K562 (cell line): ENCODE measurements around the gene SPTBN2. TPM values are rescaled to one million over a fixed set of nuclear protein-coding genes. Genes with fewer than 3 reads are reported as not detected.
A peak's percentile ranks its signal among the peaks of the same experiment; 100 is the strongest.

Experiments used
- BCOR ChIP-seq: fragments of 450-650 bp; IDR thresholded peaks from 2 replicates; pipeline ENCODE4 v1.6.1; 2016
- BRD9 ChIP-seq: fragments of 450-650 bp; IDR thresholded peaks from 2 replicates; pipeline ENCODE4 v1.6.1; 2018; ENCODE audit warnings: low read depth; ENCODE audit not compliant: partially characterized antibody
- CTBP1 ChIP-seq: fragments of 450-650 bp; IDR thresholded peaks from 2 replicates; pipeline ENCODE4 v1.6.1; 2016; ENCODE audit warnings: borderline replicate concordance
- HEY1 ChIP-seq: fragments of 250-450 bp; sonication (Bioruptor Pico); IDR thresholded peaks from 2 replicates; pipeline ENCODE4 v1.5.0; 2020; ENCODE audit warnings: mild to moderate bottlenecking, moderate library complexity, borderline replicate concordance
- HNRNPUL1 ChIP-seq: fragments of 200-400 bp; formaldehyde crosslinking; IDR thresholded peaks from 2 replicates; pipeline ENCODE4 v1.6.1; 2017; ENCODE audit warnings: low read length
- MCM3 ChIP-seq: fragments of 450-650 bp; IDR thresholded peaks from 2 replicates; pipeline ENCODE4 v1.6.1; 2016
- NBN ChIP-seq: fragments of 450-650 bp; IDR thresholded peaks from 2 replicates; pipeline ENCODE4 v1.6.1; 2016; ENCODE audit warnings: low read depth, mild to moderate bottlenecking
- SAP30 ChIP-seq: fragments of 200-600 bp; sonication (generic); IDR thresholded peaks from 2 replicates; pipeline ENCODE4 v1.6.1; 2012; ENCODE audit warnings: borderline replicate concordance, low read depth, mild to moderate bottlenecking, moderate library complexity, low read length, control low read depth, inconsistent platforms; ENCODE audit not compliant: insufficient read depth, poor library complexity, severe bottlenecking
- STAT5B ChIP-seq: fragments of 250-450 bp; sonication (Bioruptor Pico); IDR thresholded peaks from 2 replicates; pipeline ENCODE4 v1.8.0; 2021; ENCODE audit warnings: mild to moderate bottlenecking, inconsistent platforms
- ZFP30 ChIP-seq: fragments of 250-450 bp; sonication (Bioruptor Pico); IDR thresholded peaks from 2 replicates; pipeline ENCODE4 v1.8.0; 2022; ENCODE audit warnings: moderate library complexity, mild to moderate bottlenecking, inconsistent platforms, borderline replicate concordance
- ZNF668 ChIP-seq: fragments of 250-450 bp; sonication (Bioruptor Pico); IDR thresholded peaks from 2 replicates; pipeline ENCODE4 v1.8.0; 2022; ENCODE audit warnings: mild to moderate bottlenecking, inconsistent platforms
- polyA plus RNA-seq, 8 experiments: library from polyadenylated mRNA; depleted of rRNA in 4 of 8; stranded (reverse) in 5 of 8; unstranded in 3 of 8; fragments of >200 nt; fragmentation: Nextera tagmentation in 2 of 8; fragmentation: Illumina TruSeq in 1 of 8; extraction: Ambion mirVana in 2 of 8; extraction: Trizol in 1 of 8; gene quantifications; 2 replicates each; pipeline versions ENCODE4 v1.2.1 to v1.2.3, GENCODE V29; 2011 to 2014; ENCODE audit warnings: inconsistent platforms in 1 of 8, missing spikeins in 1 of 8
- total RNA-seq, 7 experiments: library from RNA; depleted of rRNA in 6 of 7; stranded (reverse); fragments of >200 nt in 6 of 7; fragmentation: Illumina TruSeq in 2 of 7; extraction: Trizol in 2 of 7; gene quantifications; 2 replicates each; pipeline versions ENCODE4 v1.2.1 to v1.2.3, GENCODE V29; 2011 to 2021; ENCODE audit warnings: low replicate concordance in 1 of 7
- TF ChIP-seq, protein P1 (sequence below): sonication (generic); formaldehyde crosslinking; IDR thresholded peaks from 2 replicates; pipeline ENCODE4 v1.8.1; 2023; ENCODE audit warnings: mild to moderate bottlenecking, missing genetic modification reagents
- TF ChIP-seq, protein P2 (sequence below): fragments of 250-450 bp; sonication (Bioruptor Pico); IDR thresholded peaks from 2 replicates; pipeline ENCODE4 v1.4.0; 2020; ENCODE audit warnings: borderline replicate concordance

Gene SPTBN2
- total and polyA plus RNA-seq, 9 of the 15 experiments (the other 6 are each of a cell fraction or from before 2014, with no cell fraction given), result 0.38 to 56.5 (median 19.7) TPM

DNA sequence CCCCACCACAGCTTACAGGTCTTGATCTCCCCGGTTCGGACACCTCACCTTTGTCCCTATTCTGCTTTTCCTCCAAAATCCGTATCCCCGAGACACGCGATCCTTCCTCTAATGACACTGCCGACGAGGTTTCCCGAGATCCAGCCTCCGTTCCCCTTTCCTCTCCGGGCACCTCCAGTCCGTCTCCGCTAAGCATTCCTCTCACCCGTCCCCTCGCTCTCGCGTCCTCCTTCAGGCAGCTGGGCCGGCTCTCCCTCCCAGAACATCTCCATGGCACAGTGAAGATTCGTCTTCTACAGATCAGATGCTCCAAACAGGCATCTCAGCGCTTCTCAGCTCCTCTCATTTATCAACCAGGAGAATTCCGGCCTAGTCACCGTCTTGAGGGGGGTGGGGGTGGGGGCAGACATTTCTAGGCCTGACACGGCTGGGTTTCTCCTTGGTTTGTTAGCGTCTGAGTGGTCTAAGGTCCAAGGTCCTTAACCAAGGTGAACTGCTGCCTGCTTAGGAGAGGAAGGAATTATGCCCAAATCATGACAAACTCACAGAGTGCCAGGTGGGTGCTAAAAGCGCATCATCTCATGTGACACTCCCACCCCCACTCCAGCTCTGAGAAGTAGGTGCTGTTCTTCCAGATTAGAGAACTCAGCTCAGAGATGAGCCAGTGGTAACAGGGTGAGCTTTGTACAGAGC lies at the start of gene SPTBN2 (continued):
- TF ChIP-seq, protein P1, sequence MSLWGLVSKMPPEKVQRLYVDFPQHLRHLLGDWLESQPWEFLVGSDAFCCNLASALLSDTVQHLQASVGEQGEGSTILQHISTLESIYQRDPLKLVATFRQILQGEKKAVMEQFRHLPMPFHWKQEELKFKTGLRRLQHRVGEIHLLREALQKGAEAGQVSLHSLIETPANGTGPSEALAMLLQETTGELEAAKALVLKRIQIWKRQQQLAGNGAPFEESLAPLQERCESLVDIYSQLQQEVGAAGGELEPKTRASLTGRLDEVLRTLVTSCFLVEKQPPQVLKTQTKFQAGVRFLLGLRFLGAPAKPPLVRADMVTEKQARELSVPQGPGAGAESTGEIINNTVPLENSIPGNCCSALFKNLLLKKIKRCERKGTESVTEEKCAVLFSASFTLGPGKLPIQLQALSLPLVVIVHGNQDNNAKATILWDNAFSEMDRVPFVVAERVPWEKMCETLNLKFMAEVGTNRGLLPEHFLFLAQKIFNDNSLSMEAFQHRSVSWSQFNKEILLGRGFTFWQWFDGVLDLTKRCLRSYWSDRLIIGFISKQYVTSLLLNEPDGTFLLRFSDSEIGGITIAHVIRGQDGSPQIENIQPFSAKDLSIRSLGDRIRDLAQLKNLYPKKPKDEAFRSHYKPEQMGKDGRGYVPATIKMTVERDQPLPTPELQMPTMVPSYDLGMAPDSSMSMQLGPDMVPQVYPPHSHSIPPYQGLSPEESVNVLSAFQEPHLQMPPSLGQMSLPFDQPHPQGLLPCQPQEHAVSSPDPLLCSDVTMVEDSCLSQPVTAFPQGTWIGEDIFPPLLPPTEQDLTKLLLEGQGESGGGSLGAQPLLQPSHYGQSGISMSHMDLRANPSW, result no peak
- TF ChIP-seq ZFP30 (CRISPR knock-in tag), result no peak
- TF ChIP-seq BCOR, result peak; percentile 33; the same call in 1 of the 2 replicates
- TF ChIP-seq, protein P2, sequence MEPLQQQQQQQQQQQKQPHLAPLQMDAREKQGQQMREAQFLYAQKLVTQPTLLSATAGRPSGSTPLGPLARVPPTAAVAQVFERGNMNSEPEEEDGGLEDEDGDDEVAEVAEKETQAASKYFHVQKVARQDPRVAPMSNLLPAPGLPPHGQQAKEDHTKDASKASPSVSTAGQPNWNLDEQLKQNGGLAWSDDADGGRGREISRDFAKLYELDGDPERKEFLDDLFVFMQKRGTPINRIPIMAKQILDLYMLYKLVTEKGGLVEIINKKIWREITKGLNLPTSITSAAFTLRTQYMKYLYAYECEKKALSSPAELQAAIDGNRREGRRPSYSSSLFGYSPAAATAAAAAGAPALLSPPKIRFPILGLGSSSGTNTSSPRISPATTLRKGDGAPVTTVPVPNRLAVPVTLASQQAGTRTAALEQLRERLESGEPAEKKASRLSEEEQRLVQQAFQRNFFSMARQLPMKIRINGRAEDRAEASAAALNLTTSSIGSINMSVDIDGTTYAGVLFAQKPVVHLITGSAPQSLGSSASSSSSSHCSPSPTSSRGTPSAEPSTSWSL (CRISPR knock-in tag), result no peak
- TF ChIP-seq STAT5B (CRISPR knock-in tag), result no peak
- TF ChIP-seq NBN, result no peak
- no peak for TF ChIP-seq SAP30
- TF ChIP-seq CTBP1, result peak; percentile 76; the same call in 1 of the 2 replicates
- peak; percentile 42 for TF ChIP-seq BRD9
- TF ChIP-seq ZNF668 (CRISPR knock-in tag), result no peak
- no peak for TF ChIP-seq HNRNPUL1
- no peak for TF ChIP-seq HEY1 (CRISPR knock-in tag)
- no peak for TF ChIP-seq MCM3
